ENCODE data around the gene MAPRE3. TPM values are rescaled to one million over a fixed set of nuclear protein-coding genes. Genes with fewer than 3 reads are reported as not detected.
"Not testable (repeated sequence)": the region's sequence is repeated elsewhere in the genome, so short reads cannot be mapped to it uniquely, and the experiment has no call there.

The MAPRE3 gene
- total RNA-seq = 1.8 and 2.2 TPM in 2 replicates

DNA sequence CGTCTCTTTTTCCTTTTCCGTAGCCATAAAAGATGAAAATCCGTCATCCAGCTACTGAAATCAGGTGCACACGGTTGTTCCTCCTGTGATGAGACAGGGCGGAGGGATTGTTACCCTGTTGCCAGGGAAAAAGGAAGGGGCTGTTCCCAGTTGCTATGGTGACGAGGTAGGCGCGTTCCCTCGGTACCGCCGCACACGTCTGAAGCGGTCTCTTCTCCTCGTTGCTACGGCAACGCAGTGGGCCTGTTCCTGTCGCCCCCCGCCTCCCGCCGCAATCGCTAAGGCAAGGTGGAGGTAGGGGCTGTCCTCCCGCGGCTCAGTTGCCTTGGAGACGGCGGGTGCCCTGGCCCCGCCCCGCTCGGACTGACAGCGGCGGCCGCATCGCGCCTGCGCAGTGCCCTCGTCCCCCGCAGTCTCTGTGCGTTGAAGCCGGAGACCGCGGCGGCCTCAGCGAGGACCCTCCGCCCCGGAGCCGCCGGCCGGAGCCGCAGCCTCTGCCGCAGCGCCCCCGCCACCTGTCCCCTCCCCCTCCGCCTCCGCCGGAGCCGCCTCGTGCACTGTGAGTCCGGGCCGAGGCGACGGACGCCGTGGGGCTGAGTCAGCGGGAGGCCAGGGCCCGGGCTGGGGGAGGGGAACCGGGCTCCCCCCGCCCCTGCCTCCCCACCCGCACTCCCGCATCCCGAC, at the start of gene MAPRE3:
Gene MAPRE3 (plus strand): TSS at position 394 of the 684 bp plus-strand sequence. CDS start 51,582 bp downstream, outside the sequence.
- Mint-ChIP-seq H3K4me1 (ENCODE audit: low read depth) (peaks cover 15% of the 10 kb centered on the region), H3K27me3 (ENCODE audit: low read depth) (peaks cover 59% of the 10 kb centered on the region), H3K36me3 (ENCODE audit: low read depth) (no peaks in the 10 kb centered on the region), H3K4me3 (ENCODE audit: low read depth) (peak within 1 kb of the TSS; percentile 79), H3K9me3 (no peaks in the 10 kb centered on the region), H3K27ac (no peak within 1 kb of the TSS)
- intact Hi-C loops (cut with micrococcal nuclease) = no loop called here
- peak; percentile 77 for DNase-seq (ENCODE audit: low spot score)

- peaks cover 19% of the 10 kb centered on the region for H3K27me3 Mint-ChIP-seq (ENCODE audit: low read depth)
- no peaks in the 10 kb centered on the region for H3K36me3 Mint-ChIP-seq (ENCODE audit: low read depth)
- no peak overlapping the region for H3K4me3 Mint-ChIP-seq (ENCODE audit: low read depth)
- peaks cover 6% of the 10 kb centered on the region for H3K4me1 Mint-ChIP-seq (ENCODE audit: low read depth)
- H3K27ac Mint-ChIP-seq = no peak overlapping the region
- intact Hi-C loops (cut with micrococcal nuclease) = loop anchor here (5.0 kb wide), 1 partner anchor 74 kb away; the partner anchor contains the start of gene DPYSL5
- H3K9me3 Mint-ChIP-seq = no peaks in the 10 kb centered on the region
- DNase-seq (ENCODE audit: low spot score) = no peak
Measured at GRCh38 chr2:26921323-26921722, 49.1 kb upstream of the MAPRE3 start.

GRCh38 chr2:26922405-26923188, 47.8 kb upstream of the MAPRE3 start:
- intact Hi-C loops (cut with micrococcal nuclease) = loop anchor here (5.0 kb wide), 1 partner anchor 75 kb away; the partner anchor contains the start of gene DPYSL5
- Mint-ChIP-seq H3K27me3 (ENCODE audit: low read depth) (peaks cover 19% of the 10 kb centered on the region), H3K4me3 (ENCODE audit: low read depth) (no peak overlapping the region), H3K27ac (no peak overlapping the region), H3K4me1 (ENCODE audit: low read depth) (peaks cover 6% of the 10 kb centered on the region), H3K36me3 (ENCODE audit: low read depth) (no peaks in the 10 kb centered on the region), H3K9me3 (no peaks in the 10 kb centered on the region)
- no peak for DNase-seq (ENCODE audit: low spot score)

DNA sequence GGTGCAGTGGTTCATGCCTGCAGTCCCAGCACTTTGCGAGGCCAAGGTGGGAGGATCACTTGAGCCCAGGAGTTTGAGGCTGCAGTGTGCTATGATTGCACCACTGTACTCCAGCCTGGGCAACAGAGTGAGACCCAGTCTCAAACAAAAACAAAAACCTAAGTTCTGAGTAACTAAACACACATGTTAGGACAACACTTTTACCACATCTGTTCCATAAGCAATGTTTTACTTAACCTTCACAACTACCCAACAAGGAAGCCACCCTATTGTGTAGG, 47.3 kb upstream of the MAPRE3 start:
- H3K4me1 Mint-ChIP-seq (ENCODE audit: low read depth); H3K36me3 Mint-ChIP-seq (ENCODE audit: low read depth); H3K9me3 Mint-ChIP-seq; H3K27ac Mint-ChIP-seq; DNase-seq (ENCODE audit: low spot score); H3K4me3 Mint-ChIP-seq (ENCODE audit: low read depth): not testable (repeated sequence)
- peaks cover 19% of the 10 kb centered on the region for H3K27me3 Mint-ChIP-seq (ENCODE audit: low read depth)
- intact Hi-C loops (cut with micrococcal nuclease) = loop anchor here (5.0 kb wide), 1 partner anchor 76 kb away; the partner anchor contains the start of gene DPYSL5

- Mint-ChIP-seq H3K27ac (no peak overlapping the region), H3K4me3 (ENCODE audit: low read depth) (no peak overlapping the region), H3K4me1 (ENCODE audit: low read depth) (peaks cover 6% of the 10 kb centered on the region), H3K27me3 (ENCODE audit: low read depth) (peaks cover 19% of the 10 kb centered on the region), H3K36me3 (ENCODE audit: low read depth) (no peaks in the 10 kb centered on the region), H3K9me3 (no peaks in the 10 kb centered on the region)
- intact Hi-C loops (cut with micrococcal nuclease) = loop anchor here (5.0 kb wide), 1 partner anchor 77 kb away; the partner anchor contains the start of gene DPYSL5
- DNase-seq (ENCODE audit: low spot score) = no peak
Measured at GRCh38 chr2:26924731-26925099, 45.7 kb upstream of the MAPRE3 start.

- H3K4me3 Mint-ChIP-seq (ENCODE audit: low read depth) = no peak overlapping the region
- peaks cover 6% of the 10 kb centered on the region for H3K4me1 Mint-ChIP-seq (ENCODE audit: low read depth)
- DNase-seq (ENCODE audit: low spot score) = no peak
- H3K9me3 Mint-ChIP-seq = no peaks in the 10 kb centered on the region
- intact Hi-C loops (cut with micrococcal nuclease) = no loop called here
- H3K36me3 Mint-ChIP-seq (ENCODE audit: low read depth) = no peaks in the 10 kb centered on the region
- H3K27me3 Mint-ChIP-seq (ENCODE audit: low read depth) = peaks cover 19% of the 10 kb centered on the region
- H3K27ac Mint-ChIP-seq = no peak overlapping the region
Measured at GRCh38 chr2:26925100-26925791, 45.2 kb upstream of the MAPRE3 start.

DNA sequence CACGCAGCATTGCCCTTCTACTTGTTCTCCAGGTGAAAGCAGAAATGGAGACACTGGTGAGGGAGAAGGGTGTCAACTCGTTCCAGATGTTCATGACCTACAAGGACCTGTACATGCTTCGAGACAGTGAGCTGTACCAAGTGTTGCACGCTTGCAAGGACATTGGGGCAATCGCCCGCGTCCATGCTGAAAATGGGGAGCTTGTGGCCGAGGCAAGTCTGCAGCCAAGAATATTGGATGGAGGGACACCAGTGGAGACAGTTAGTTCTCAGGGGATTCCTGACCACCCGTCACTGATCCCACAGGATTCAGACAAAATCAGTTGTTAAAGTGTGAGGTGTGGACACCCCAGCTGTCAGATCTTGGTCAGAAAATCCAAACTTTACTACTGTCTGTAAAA, 43.2 kb upstream of the MAPRE3 start:
- no peak for DNase-seq (ENCODE audit: low spot score)
- H3K27ac Mint-ChIP-seq = no peak overlapping the region
- H3K4me3 Mint-ChIP-seq (ENCODE audit: low read depth) = no peak overlapping the region
- H3K27me3 Mint-ChIP-seq (ENCODE audit: low read depth) = peaks cover 10% of the 10 kb centered on the region
- H3K9me3 Mint-ChIP-seq = no peaks in the 10 kb centered on the region
- peaks cover 6% of the 10 kb centered on the region for H3K4me1 Mint-ChIP-seq (ENCODE audit: low read depth)
- no peaks in the 10 kb centered on the region for H3K36me3 Mint-ChIP-seq (ENCODE audit: low read depth)
- intact Hi-C loops (cut with micrococcal nuclease) = no loop called here

GRCh38 chr2:26932974-26933373, 37.5 kb upstream of the MAPRE3 start:
- Mint-ChIP-seq H3K9me3 (no peaks in the 10 kb centered on the region), H3K4me1 (ENCODE audit: low read depth) (no peaks in the 10 kb centered on the region), H3K36me3 (ENCODE audit: low read depth) (no peaks in the 10 kb centered on the region), H3K27ac (no peak overlapping the region), H3K4me3 (ENCODE audit: low read depth) (no peak overlapping the region), H3K27me3 (ENCODE audit: low read depth) (peaks cover 2% of the 10 kb centered on the region)
- no peak for DNase-seq (ENCODE audit: low spot score)
- intact Hi-C loops (cut with micrococcal nuclease) = no loop called here

- intact Hi-C loops (cut with micrococcal nuclease) = no loop called here
- H3K27me3 Mint-ChIP-seq (ENCODE audit: low read depth) = peaks cover 2% of the 10 kb centered on the region
- no peaks in the 10 kb centered on the region for H3K36me3 Mint-ChIP-seq (ENCODE audit: low read depth)
- H3K9me3 Mint-ChIP-seq = no peaks in the 10 kb centered on the region
- DNase-seq (ENCODE audit: low spot score) = no peak
- H3K4me3 Mint-ChIP-seq (ENCODE audit: low read depth) = no peak overlapping the region
- H3K27ac Mint-ChIP-seq = no peak overlapping the region
- no peaks in the 10 kb centered on the region for H3K4me1 Mint-ChIP-seq (ENCODE audit: low read depth)
Measured at GRCh38 chr2:26933431-26934334, 36.8 kb upstream of the MAPRE3 start.

GRCh38 chr2:26934335-26934724, 36.1 kb upstream of the MAPRE3 start:
- Mint-ChIP-seq H3K27ac (no peak overlapping the region), H3K9me3 (no peaks in the 10 kb centered on the region), H3K4me1 (ENCODE audit: low read depth) (no peaks in the 10 kb centered on the region), H3K27me3 (ENCODE audit: low read depth) (peaks cover 2% of the 10 kb centered on the region), H3K4me3 (ENCODE audit: low read depth) (no peak overlapping the region), H3K36me3 (ENCODE audit: low read depth) (no peaks in the 10 kb centered on the region)
- intact Hi-C loops (cut with micrococcal nuclease) = no loop called here
- DNase-seq (ENCODE audit: low spot score) = no peak

GRCh38 chr2:26934985-26935384, 35.5 kb upstream of the MAPRE3 start:
- intact Hi-C loops (cut with micrococcal nuclease) = no loop called here
- no peak for DNase-seq (ENCODE audit: low spot score)

DNA sequence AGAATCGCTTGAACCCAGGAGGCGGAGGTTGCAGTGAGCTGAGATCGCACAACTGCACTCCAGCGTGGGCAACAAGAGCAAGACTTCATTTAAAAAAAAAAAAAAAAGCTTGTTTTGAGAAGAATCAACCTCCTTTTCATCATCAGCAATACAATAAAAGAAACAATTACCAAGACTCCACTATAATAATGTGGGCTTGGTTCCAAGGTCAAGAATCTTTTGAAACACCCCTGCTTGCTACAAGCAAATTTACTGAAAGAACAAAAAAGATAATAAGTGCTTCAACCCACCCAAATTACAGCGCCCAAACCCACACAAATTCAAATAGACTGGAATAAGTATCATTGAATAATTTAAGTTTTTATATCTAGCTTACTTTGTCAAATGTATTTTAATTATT, 33.6 kb upstream of the MAPRE3 start:
- DNase-seq (ENCODE audit: low spot score) = no peak
- Mint-ChIP-seq H3K27ac (no peak overlapping the region), H3K27me3 (ENCODE audit: low read depth) (peaks cover 3% of the 10 kb centered on the region), H3K4me3 (ENCODE audit: low read depth) (no peak overlapping the region), H3K36me3 (ENCODE audit: low read depth) (no peaks in the 10 kb centered on the region), H3K9me3 (no peaks in the 10 kb centered on the region), H3K4me1 (ENCODE audit: low read depth) (no peaks in the 10 kb centered on the region)
- intact Hi-C loops (cut with micrococcal nuclease) = no loop called here

More at GRCh38 chr2:26934985-26935384, 35.5 kb upstream of the MAPRE3 start:
- Mint-ChIP-seq H3K9me3 (no peaks in the 10 kb centered on the region), H3K27ac (no peak overlapping the region), H3K4me1 (ENCODE audit: low read depth) (no peaks in the 10 kb centered on the region), H3K27me3 (ENCODE audit: low read depth) (peaks cover 2% of the 10 kb centered on the region), H3K36me3 (ENCODE audit: low read depth) (no peaks in the 10 kb centered on the region), H3K4me3 (ENCODE audit: low read depth) (no peak overlapping the region)
